ENCODE results near the gene C6orf118. TPM values are rescaled to one million over a fixed set of nuclear protein-coding genes. Genes with fewer than 3 reads are reported as not detected.

The C6orf118 gene
- total and polyA plus RNA-seq, 2 of the 8 experiments (the other 6 are each of a cell fraction or from before 2014, with no cell fraction given) = 0.35 to 0.58 TPM

DNA sequence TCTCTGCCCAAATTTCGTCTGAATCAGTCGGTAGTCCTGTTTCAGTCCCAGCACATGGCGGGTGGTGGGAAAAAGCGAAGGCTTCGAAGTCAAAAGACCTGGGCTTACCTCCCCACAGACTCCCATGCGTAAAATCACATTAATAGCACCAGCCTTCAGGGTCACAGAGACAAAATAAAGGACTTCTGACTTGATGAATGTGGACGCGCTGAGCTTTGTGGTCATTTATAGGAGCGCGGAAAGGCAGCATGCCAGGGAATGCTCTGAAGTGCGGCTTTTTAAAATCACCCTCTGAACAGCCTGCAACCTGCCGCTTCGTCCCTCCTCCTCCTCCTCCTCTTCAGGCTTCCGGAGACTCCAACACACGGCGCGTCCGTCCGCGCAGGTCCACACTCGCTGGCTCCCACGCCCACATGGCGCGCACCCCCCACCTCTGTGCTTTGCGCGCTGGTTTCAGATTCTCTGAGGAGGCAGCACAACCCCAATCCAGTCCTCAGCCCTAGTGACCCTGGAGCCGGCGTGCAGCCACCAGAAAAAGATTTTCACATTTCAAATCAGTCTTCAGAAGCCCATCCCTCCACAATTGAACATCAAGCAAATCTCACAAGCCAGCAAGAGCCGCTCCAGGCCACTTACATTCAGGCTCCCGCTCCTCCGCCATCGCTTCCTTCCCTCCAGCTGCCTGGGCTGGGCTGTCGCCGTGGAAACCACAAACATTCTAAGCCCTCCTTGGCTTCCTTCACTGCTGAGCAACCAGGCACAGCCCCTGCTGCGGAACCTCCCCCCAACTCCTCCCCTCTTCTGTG is at the start of gene C6orf118 (continued):
- 0 out of 2 replicates have a peak, but pooled peaks have one; percentile 20 for TF ChIP-seq TAF1 (IDR thresholded peaks at IDR 0.05; ENCODE audit: low read depth, low read length)
- TF ChIP-seq TBP (IDR thresholded peaks at IDR 0.05; ENCODE audit: low read depth, low read length) = no peak
- peak; percentile 49; the same call in 1 of the 2 replicates for TF ChIP-seq SP1 (IDR thresholded peaks at IDR 0.05; ENCODE audit: low read depth, low read length)
- TF ChIP-seq MAFK (IDR thresholded peaks at IDR 0.05; ENCODE audit: low read depth, low read length) = no peak
- no peak for TF ChIP-seq CEBPB (IDR thresholded peaks at IDR 0.05; ENCODE audit: low read depth, low read length)
- peak; percentile 75 for TF ChIP-seq KDM4A (IDR thresholded peaks at IDR 0.05; ENCODE audit: low read depth, low read length, severe bottlenecking)
- TF ChIP-seq HDAC2 (IDR thresholded peaks at IDR 0.05; ENCODE audit: borderline replicate concordance in 1 of 2, low read depth in 2 of 2, low read length in 2 of 2) = peak in 1 of 2 experiments; percentile 40; a peak in 1 of 4 replicates
- TF ChIP-seq SAP30 (IDR thresholded peaks at IDR 0.05; ENCODE audit: insufficient read depth, insufficient replicate concordance, low read length) = peak; percentile 93
- TF ChIP-seq SIN3A (conservative IDR thresholded peaks at IDR 0.05 in 1 of 2, IDR thresholded peaks at IDR 0.05 in 1 of 2; ENCODE audit: low read depth in 1 of 2, low read length in 2 of 2) = peak; percentile 94 to 96
- TF ChIP-seq, protein P1, sequence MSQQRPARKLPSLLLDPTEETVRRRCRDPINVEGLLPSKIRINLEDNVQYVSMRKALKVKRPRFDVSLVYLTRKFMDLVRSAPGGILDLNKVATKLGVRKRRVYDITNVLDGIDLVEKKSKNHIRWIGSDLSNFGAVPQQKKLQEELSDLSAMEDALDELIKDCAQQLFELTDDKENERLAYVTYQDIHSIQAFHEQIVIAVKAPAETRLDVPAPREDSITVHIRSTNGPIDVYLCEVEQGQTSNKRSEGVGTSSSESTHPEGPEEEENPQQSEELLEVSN (IDR thresholded peaks at IDR 0.05) = peak; percentile 98
- peak; percentile 80 for TF ChIP-seq YY1 (IDR thresholded peaks at IDR 0.05; ENCODE audit: low read depth, low read length)
